IMR-90 (cell line): ENCODE results near the gene MACF1.

Experiments used
- BHLHE40 ChIP-seq: fragments of 150-350 bp; IDR thresholded peaks from 2 replicates; pipeline ENCODE4 v1.6.1; 2016; ENCODE audit warnings: mild to moderate bottlenecking, low read depth, low read length
- CHD1 ChIP-seq: IDR thresholded peaks from 2 replicates; pipeline ENCODE4 v1.6.1; 2012; ENCODE audit warnings: low read depth, low read length, improper control_type of control experiment
- FOS ChIP-seq: fragments of 150-350 bp; IDR thresholded peaks from 2 replicates; pipeline ENCODE4 v1.6.1; 2016; ENCODE audit warnings: low read depth, low read length
- MXI1 ChIP-seq: IDR thresholded peaks from 2 replicates; pipeline ENCODE4 v1.6.1; 2012; ENCODE audit warnings: low read depth, mild to moderate bottlenecking, low read length, moderate library complexity, borderline replicate concordance
- POLR2A ChIP-seq: IDR thresholded peaks from 2 replicates; pipeline ENCODE4 v1.6.1; 2012; ENCODE audit warnings: mild to moderate bottlenecking, low read depth, low read length
- RAD21 ChIP-seq: IDR thresholded peaks from 2 replicates; pipeline ENCODE4 v1.6.1; 2012; ENCODE audit warnings: low read length, improper control_type of control experiment
- RCOR1 ChIP-seq: IDR thresholded peaks from 2 replicates; pipeline ENCODE4 v1.6.1; 2012; ENCODE audit warnings: mild to moderate bottlenecking, low read length, improper control_type of control experiment; ENCODE audit not compliant: insufficient replicate concordance
- TF ChIP-seq, protein P1 (sequence below): conservative IDR thresholded peaks from 2 replicates; pipeline ENCODE4 v1.5.1; 2012; ENCODE audit warnings: mild to moderate bottlenecking, low read depth, low read length, improper control_type of control experiment
- TF ChIP-seq, protein P2 (sequence below): fragments of 150-350 bp; IDR thresholded peaks from 2 replicates; pipeline ENCODE4 v1.6.1; 2017; ENCODE audit warnings: mild to moderate bottlenecking, antibody characterized with exemption, low read length, low read depth

DNA sequence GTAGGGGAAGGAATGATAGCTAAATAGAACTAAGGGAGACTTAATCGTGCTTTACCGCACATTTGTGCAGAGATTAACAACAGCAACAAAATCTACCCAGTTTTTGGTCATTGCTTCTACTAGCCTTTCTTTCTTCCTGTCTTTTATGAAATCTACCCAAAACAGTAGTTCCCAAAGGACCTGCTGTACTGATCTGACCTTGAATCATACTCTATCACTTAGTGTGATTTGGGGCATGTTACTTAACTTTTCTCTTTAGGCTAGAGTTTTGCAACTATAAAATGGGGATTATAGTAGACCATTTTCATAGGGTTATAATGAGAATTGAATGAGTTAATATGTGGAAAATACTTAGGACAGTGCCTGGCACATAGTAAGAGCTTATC, 30.5 kb upstream of the MACF1 start:
- TF ChIP-seq, protein P1, sequence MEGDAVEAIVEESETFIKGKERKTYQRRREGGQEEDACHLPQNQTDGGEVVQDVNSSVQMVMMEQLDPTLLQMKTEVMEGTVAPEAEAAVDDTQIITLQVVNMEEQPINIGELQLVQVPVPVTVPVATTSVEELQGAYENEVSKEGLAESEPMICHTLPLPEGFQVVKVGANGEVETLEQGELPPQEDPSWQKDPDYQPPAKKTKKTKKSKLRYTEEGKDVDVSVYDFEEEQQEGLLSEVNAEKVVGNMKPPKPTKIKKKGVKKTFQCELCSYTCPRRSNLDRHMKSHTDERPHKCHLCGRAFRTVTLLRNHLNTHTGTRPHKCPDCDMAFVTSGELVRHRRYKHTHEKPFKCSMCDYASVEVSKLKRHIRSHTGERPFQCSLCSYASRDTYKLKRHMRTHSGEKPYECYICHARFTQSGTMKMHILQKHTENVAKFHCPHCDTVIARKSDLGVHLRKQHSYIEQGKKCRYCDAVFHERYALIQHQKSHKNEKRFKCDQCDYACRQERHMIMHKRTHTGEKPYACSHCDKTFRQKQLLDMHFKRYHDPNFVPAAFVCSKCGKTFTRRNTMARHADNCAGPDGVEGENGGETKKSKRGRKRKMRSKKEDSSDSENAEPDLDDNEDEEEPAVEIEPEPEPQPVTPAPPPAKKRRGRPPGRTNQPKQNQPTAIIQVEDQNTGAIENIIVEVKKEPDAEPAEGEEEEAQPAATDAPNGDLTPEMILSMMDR: no peak
- no peak for TF ChIP-seq POLR2A
- no peak for TF ChIP-seq BHLHE40
- TF ChIP-seq MXI1: no peak
- no peak for TF ChIP-seq RAD21
- TF ChIP-seq FOS: no peak
- no peak for TF ChIP-seq RCOR1
- TF ChIP-seq, protein P2, sequence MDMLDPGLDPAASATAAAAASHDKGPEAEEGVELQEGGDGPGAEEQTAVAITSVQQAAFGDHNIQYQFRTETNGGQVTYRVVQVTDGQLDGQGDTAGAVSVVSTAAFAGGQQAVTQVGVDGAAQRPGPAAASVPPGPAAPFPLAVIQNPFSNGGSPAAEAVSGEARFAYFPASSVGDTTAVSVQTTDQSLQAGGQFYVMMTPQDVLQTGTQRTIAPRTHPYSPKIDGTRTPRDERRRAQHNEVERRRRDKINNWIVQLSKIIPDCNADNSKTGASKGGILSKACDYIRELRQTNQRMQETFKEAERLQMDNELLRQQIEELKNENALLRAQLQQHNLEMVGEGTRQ: no peak
- no peak for TF ChIP-seq CHD1
